MCF 10A (cell line): Measurements from ENCODE around the gene EP300. TPM values are rescaled to one million over a fixed set of nuclear protein-coding genes. Genes with fewer than 3 reads are reported as not detected.
A peak's percentile ranks its signal among the peaks of the same experiment; 100 is the strongest.

Source experiments
- BruUV-seq: library from RNA; stranded (reverse); fragments of 400-500 nt; replicated peaks from 2 replicates; lab custom pipeline; 2021; lab: Mats Ljungman, UMichigan
- CTCF ChIA-PET: fragments of 300-600 bp; sonication (Branson Sonifier 250); formaldehyde crosslinking; extraction: SDS; loops from one replicate; lab custom pipeline; 2021; ENCODE audit warnings: antibody characterized with exemption, inconsistent platforms; lab: Yijun Ruan, JAX
- POLR2A ChIA-PET: fragments of 300-600, 350-650 bp; sonication (Branson Sonifier 250); formaldehyde crosslinking; extraction: SDS; loops from one replicate; lab custom pipeline; 2020; ENCODE audit warnings: antibody characterized with exemption, inconsistent platforms; lab: Yijun Ruan, JAX
- DNase-seq: peaks from one replicate; pipeline ENCODE4 v3.0.0-alpha.2; 2018; ENCODE audit not compliant: unreplicated experiment
- H3K27ac Mint-ChIP-seq: one replicate; pipeline ENCODE4 v1.8.0; 2022; ENCODE audit warnings: mild to moderate bottlenecking, low read depth, mixed read lengths; ENCODE audit not compliant: unreplicated experiment
- H3K27me3 Mint-ChIP-seq: one replicate; pipeline ENCODE4 v1.8.0; 2022; ENCODE audit warnings: mixed read lengths; ENCODE audit not compliant: insufficient read depth, unreplicated experiment
- H3K36me3 Mint-ChIP-seq: one replicate; pipeline ENCODE4 v1.8.0; 2022; ENCODE audit warnings: mild to moderate bottlenecking, moderate library complexity, mixed read lengths; ENCODE audit not compliant: insufficient read depth, unreplicated experiment
- H3K4me1 Mint-ChIP-seq: one replicate; pipeline ENCODE4 v1.8.0; 2022; ENCODE audit warnings: mixed read lengths; ENCODE audit not compliant: insufficient read depth, unreplicated experiment
- H3K4me3 Mint-ChIP-seq: one replicate; pipeline ENCODE4 v1.8.0; 2022; ENCODE audit warnings: mild to moderate bottlenecking, moderate library complexity, mixed read lengths; ENCODE audit not compliant: unreplicated experiment
- H3K9me3 Mint-ChIP-seq: one replicate; pipeline ENCODE4 v1.8.0; 2022; ENCODE audit warnings: mixed read lengths; ENCODE audit not compliant: unreplicated experiment
- intact Hi-C: fragments of 100-400 bp; cut with micrococcal nuclease; formaldehyde crosslinking; loops from 2 replicates; pipeline ENCODE4 v1.14.1; 2022
- total RNA-seq: library from RNA; stranded (reverse); gene quantifications from 2 replicates; pipeline ENCODE4 v1.2.3, GENCODE V29; 2022
- TF ChIP-seq, protein P1 (sequence below): fragments of 200-600 bp; IDR thresholded peaks from one replicate; pipeline ENCODE4 v1.8.0; 2022; ENCODE audit warnings: antibody characterized with exemption, mild to moderate bottlenecking; ENCODE audit not compliant: unreplicated experiment

EP300 gene
- total RNA-seq, 1 experiment from 2014 or later = 53.3 TPM

DNA sequence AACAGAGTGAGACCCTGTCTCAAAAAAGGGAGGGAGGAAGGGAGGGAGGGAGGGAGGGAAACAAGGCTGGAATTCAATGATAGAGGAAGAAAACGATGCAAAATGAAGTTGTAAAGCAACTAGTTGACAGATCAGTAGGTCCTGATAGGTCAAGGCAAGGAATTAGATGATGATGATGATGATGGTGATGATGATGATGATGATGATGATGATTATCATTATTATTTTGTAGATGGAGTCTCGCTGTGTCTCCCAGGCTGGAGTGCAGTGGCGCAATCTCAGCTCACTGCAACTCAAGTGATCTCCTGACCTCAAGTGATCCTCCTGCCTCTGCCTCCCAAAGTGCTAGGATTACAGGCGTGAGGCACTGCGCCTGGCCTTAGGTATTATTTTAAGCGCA is 101.4 kb downstream of the EP300 start:
- intact Hi-C loops = loop anchor here (10.0 kb wide), 1 partner anchor 99 kb away; the partner anchor contains the start of gene EP300
- no peak for DNase-seq
- TF ChIP-seq, protein P1, sequence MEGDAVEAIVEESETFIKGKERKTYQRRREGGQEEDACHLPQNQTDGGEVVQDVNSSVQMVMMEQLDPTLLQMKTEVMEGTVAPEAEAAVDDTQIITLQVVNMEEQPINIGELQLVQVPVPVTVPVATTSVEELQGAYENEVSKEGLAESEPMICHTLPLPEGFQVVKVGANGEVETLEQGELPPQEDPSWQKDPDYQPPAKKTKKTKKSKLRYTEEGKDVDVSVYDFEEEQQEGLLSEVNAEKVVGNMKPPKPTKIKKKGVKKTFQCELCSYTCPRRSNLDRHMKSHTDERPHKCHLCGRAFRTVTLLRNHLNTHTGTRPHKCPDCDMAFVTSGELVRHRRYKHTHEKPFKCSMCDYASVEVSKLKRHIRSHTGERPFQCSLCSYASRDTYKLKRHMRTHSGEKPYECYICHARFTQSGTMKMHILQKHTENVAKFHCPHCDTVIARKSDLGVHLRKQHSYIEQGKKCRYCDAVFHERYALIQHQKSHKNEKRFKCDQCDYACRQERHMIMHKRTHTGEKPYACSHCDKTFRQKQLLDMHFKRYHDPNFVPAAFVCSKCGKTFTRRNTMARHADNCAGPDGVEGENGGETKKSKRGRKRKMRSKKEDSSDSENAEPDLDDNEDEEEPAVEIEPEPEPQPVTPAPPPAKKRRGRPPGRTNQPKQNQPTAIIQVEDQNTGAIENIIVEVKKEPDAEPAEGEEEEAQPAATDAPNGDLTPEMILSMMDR = no peak
- Mint-ChIP-seq H3K4me1 (peaks cover 17% of the 10 kb centered on the region), H3K4me3 (no peak overlapping the region), H3K27me3 (no peaks in the 10 kb centered on the region), H3K36me3 (peaks cover 13% of the 10 kb centered on the region), H3K9me3 (no peaks in the 10 kb centered on the region), H3K27ac (no peak overlapping the region)
- ChIA-PET CTCF (interaction anchor here (0.8 to 1.2 kb wide), 2 partner anchors 44 to 271 kb away, joined by 3 to 4 read pairs; no protein-coding TSS in a partner anchor), POLR2A (interaction anchor here (0.6 to 12.6 kb wide), 4 partner anchors 13 to 462 kb away, joined by 4 to 200 read pairs (median 6); partner anchors contain the start of gene EP300)
- no TSS peak for BruUV-seq

DNA sequence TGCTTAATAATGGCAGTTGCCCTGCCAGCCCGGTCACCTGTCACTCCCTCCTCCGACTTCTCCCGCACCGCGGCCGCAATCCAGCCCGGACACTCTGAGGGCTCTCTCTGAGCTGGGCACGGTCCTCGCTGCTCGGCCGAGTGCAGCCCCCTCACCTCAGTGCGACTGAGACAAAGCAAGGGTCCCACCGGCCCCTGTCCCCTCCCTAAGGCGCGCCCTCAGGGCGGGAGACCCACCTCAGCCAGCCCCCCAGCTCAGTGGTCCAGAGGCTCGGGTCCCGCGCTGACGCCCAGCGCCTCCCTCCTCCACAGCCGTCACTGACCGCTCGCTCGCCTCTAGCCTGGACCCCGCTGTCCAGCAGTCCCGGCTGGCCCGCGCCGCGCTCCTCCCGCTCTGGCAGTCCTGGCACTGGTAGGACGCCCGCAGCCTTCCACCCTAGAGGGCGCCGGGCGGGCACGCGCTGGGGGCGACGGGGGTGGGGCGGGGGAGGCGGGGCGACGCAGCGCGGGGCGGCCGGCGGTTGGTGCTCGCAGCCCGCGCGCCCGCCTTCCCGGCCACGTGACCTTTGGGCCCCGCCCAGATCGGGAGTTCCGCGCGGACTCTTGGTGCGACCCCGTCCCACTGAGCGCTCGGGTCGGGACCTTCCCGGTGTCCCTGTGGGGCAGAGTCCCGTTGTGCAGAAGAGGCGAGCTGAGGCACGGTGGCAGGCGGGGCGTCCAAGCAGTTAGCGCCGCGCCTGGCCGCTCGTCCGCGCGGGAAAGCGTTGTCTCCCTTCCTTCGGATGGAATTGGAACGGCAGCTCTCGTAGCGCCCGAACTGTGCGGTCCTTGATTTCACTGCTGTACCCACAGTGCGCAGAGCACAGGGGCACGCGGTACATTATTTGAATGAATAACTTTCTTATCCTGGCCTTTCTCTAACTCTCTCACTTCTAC is 104.9 kb downstream of the EP300 start:
- TF ChIP-seq, protein P1 = no peak
- DNase-seq = peak; percentile 74
- H3K27me3 Mint-ChIP-seq = no peaks in the 10 kb centered on the region
- H3K27ac Mint-ChIP-seq = peak overlapping the region; percentile 17
- H3K4me1 Mint-ChIP-seq = peaks cover 17% of the 10 kb centered on the region
- BruUV-seq = no TSS peak
- H3K9me3 Mint-ChIP-seq = no peaks in the 10 kb centered on the region
- ChIA-PET POLR2A (interaction anchor here (0.7 to 12.6 kb wide), 8 partner anchors 20 to 341 kb away, joined by 3 to 200 read pairs (median 4); partner anchors contain the start of genes EP300, RBX1, ST13 and TEF), CTCF (interaction anchor here (0.6 to 2.4 kb wide), 4 partner anchors 51 to 1820 kb away, joined by 3 to 7 read pairs (median 4); no protein-coding TSS in a partner anchor)
- intact Hi-C loops = loop anchor here (10.0 kb wide), 1 partner anchor 103 kb away; the partner anchor contains the start of gene EP300
- peak overlapping the region; percentile 74 for H3K4me3 Mint-ChIP-seq
- peaks cover 13% of the 10 kb centered on the region for H3K36me3 Mint-ChIP-seq

DNA sequence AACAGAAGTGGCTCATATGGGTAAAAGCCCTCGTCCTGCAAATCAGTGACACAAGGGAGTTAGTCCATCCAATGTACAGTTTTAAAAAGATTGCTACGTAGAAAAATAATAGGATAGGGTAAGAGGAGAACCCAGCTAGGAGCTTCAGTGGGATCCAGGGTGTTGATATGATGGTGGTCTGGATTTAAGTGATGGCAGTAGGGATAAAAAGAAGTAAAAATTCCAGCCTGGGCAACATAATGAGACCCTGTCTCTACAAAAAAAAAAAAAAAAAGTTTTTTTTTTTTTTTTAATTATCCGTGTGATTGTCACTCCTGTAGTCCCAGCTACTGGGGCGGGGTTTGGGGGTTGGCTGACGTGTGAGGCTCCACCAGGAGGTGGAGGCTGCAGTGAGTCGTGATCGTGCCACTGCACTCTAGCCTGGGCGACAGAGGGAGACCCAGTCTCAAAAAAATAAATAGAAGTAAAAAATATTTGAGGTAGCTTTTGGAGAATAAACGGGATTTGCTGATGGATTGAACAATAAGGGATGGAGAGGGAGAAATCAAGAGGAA is 105.7 kb downstream of the EP300 start:
- peaks cover 13% of the 10 kb centered on the region for H3K36me3 Mint-ChIP-seq
- peaks cover 17% of the 10 kb centered on the region for H3K4me1 Mint-ChIP-seq
- no TSS peak for BruUV-seq
- H3K9me3 Mint-ChIP-seq = no peaks in the 10 kb centered on the region
- peak overlapping the region; percentile 17 for H3K27ac Mint-ChIP-seq
- ChIA-PET CTCF (interaction anchor here (0.6 to 2.4 kb wide), 2 partner anchors 139 to 275 kb away, joined by 3 to 7 read pairs; no protein-coding TSS in a partner anchor), POLR2A (interaction anchor here (0.7 to 12.6 kb wide), 7 partner anchors 16 to 342 kb away, joined by 3 to 200 read pairs (median 3); partner anchors contain the start of genes EP300, ST13 and TEF)
- H3K4me3 Mint-ChIP-seq = peak overlapping the region; percentile 74
- intact Hi-C loops = loop anchor here (10.0 kb wide), 1 partner anchor 103 kb away; the partner anchor contains the start of gene EP300
- TF ChIP-seq, protein P1 = no peak
- no peak for DNase-seq
- H3K27me3 Mint-ChIP-seq = no peaks in the 10 kb centered on the region
